Thymus (tissue), 11 donors: ENCODE data around the gene XPNPEP2. TPM values are rescaled to one million over a fixed set of nuclear protein-coding genes. Genes with fewer than 3 reads are reported as not detected.
"Not testable (repeated sequence)": the region's sequence is repeated elsewhere in the genome, so short reads cannot be mapped to it uniquely, and the experiment has no call there.

Experiments used
- DNase-seq, 9 donors: peaks; one replicate each; pipeline ENCODE4 v3.0.0-alpha.2; 2013; ENCODE audit warnings: low spot score in 9 of 9, low read depth in 6 of 9, missing footprints in 1 of 9
- H3K27ac ChIP-seq, 2 donors: one replicate each; pipeline ENCODE4 v1.5.1; 2013; ENCODE audit warnings: control low read depth in 1 of 2, low read depth in 1 of 2, low read length in 1 of 2, mild to moderate bottlenecking in 1 of 2, moderate library complexity in 1 of 2
- H3K27me3 ChIP-seq, 2 donors: one replicate each; pipeline ENCODE4 v1.5.1; 2013; ENCODE audit warnings: low read length in 1 of 2; ENCODE audit not compliant: control insufficient read depth in 2 of 2, insufficient read depth in 1 of 2
- H3K36me3 ChIP-seq, 2 donors: one replicate each; pipeline ENCODE4 v1.5.1; 2013; ENCODE audit warnings: low read length in 1 of 2, mild to moderate bottlenecking in 1 of 2, moderate library complexity in 1 of 2; ENCODE audit not compliant: control insufficient read depth in 2 of 2, insufficient read depth in 2 of 2
- H3K4me1 ChIP-seq, 2 donors: one replicate each; pipeline ENCODE4 v1.5.1; 2013; ENCODE audit warnings: low read length in 2 of 2; ENCODE audit not compliant: control insufficient read depth in 2 of 2, insufficient read depth in 2 of 2
- H3K4me3 ChIP-seq, 2 donors: one replicate each; pipeline ENCODE4 v1.5.1; 2013; ENCODE audit warnings: low read length in 2 of 2, control low read depth in 1 of 2, mild to moderate bottlenecking in 1 of 2
- H3K9me3 ChIP-seq, 2 donors: one replicate each; pipeline ENCODE4 v1.5.1; 2013; ENCODE audit warnings: low read length in 1 of 2, mild to moderate bottlenecking in 1 of 2; ENCODE audit not compliant: control insufficient read depth in 2 of 2, insufficient read depth in 1 of 2
- WGBS: extraction: QIAGEN DNeasy Blood & Tissue Kit; methylation state at CpG from one replicate; pipeline ENCODE4 v1.1.7; 2013; 5-methylcytosine and 5-hydroxymethylcytosine counted together
- polyA plus RNA-seq: library from polyadenylated mRNA; stranded (reverse); fragments of 200-250 nt; gene quantifications from one replicate; pipeline ENCODE4 v1.2.3, GENCODE V29; 2013
- total RNA-seq: library from RNA; stranded (reverse); fragments of 120-200 nt; gene quantifications from one replicate; pipeline ENCODE4 v1.2.4, GENCODE V29; 2013
- donor health status: healthy.

XPNPEP2 gene
- total and polyA plus RNA-seq, 2 donors, result 0.62 to 0.90 TPM

DNA sequence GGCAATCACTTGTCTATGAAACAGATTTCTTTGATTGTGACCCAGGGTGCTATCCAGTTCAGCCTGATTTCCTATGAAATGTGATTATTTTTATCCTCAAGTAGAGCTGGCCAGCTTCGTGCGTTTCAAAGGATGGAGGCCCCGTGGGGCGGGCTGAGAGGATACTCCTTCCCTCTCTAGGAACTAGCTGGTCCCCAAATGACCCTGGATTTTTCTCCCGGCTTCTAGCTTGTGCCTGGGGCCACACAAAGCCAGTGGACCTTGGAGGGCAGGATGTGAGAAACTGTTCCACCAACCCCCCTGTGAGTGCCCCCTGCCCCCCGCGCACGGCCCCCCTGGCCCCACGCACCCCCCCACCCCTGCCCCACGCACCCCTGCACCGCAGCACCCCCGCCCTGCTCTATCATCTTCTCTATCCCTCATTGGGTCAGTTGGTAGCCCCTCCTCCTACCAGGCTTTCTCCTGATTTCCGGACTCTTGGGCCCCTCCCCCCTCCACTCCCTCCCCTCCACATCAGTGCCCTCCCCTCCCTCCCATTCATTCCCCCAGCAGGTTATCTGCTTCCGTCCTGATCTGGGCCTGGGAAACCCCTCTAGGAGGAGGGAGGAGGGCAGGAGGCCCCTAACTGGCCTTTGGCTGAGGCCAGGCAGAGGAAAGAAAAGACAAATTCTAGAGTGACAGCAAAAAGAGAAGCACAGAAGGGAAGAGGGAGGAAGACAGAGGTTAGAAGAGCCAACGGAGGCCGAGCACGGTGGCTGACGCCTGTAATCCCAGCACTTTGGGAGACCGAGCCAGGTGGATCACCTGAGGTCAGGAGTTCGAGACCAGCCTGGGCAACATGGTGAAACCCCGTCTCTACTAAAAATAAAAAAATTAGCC lies 3.3 kb downstream of the XPNPEP2 start:
- Histone ChIP-seq H3K27ac (peak overlapping the region; percentile 8 to 56), H3K36me3 (no peaks in the 10 kb centered on the region)
- WGBS, result 41% methylated on average over 17 of the region's 21 CpGs

GRCh38 chrX:129742759-129743152 lies 4.0 kb downstream of the XPNPEP2 start:
- not testable (repeated sequence) for H3K4me3 ChIP-seq, H3K9me3 ChIP-seq, H3K27me3 ChIP-seq, H3K36me3 ChIP-seq
- peak overlapping the region; percentile 20 to 70 for H3K27ac ChIP-seq
- H3K4me1 ChIP-seq, result peaks cover 28 to 78% of the 10 kb centered on the region in 2 donors
- WGBS, result 41% methylated on average over 6 of the region's 6 CpGs
- DNase-seq, result peak in 1 of 9 donors; percentile 47

More for the DNA sequence above, 3.3 kb downstream of the XPNPEP2 start:
- DNase-seq, result peak in 1 of 9 donors; percentile 46
- Histone ChIP-seq H3K9me3 (no peaks in the 10 kb centered on the region), H3K4me3 (no peak overlapping the region), H3K4me1 (peaks cover 31 to 80% of the 10 kb centered on the region in 2 donors), H3K27me3 (no peaks in the 10 kb centered on the region)

- DNase-seq, result peak in 1 of 9 donors; percentile 71
- WGBS, result 9% methylated on average over 4 of the region's 4 CpGs
- peaks cover 19 to 68% of the 10 kb centered on the region in 2 donors for H3K4me1 ChIP-seq
- H3K27me3 ChIP-seq, result no peaks in the 10 kb centered on the region
- no peak overlapping the region for H3K4me3 ChIP-seq
- peak overlapping the region in 1 of 2 donors; percentile 20 for H3K27ac ChIP-seq
- no peaks in the 10 kb centered on the region for H3K9me3 ChIP-seq
- H3K36me3 ChIP-seq, result no peaks in the 10 kb centered on the region
Observed at GRCh38 chrX:129743821-129744220, 5.0 kb downstream of the XPNPEP2 start.

DNA sequence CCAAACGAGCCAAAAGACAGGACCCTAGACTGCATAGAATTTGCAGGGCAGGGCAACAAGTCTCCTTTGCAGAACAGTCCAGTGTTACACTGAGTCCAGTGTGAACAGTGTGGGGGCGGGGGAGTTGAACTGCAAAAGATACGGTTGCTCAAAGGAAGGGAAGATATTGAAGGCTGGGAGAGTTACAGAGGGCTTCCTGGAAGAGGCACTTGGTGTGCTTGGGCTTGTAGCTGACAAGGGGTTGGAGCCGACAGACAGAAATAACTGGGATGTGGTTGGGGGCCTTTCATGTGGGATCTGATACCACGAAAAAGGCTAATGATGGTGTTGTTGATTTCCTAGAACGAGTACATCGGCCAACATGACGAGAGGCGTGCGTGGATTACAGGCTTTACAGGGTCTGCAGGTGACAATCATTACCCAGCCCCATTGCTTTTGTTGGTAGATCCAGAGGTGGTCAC lies 6.1 kb downstream of the XPNPEP2 start:
- no peaks in the 10 kb centered on the region for H3K9me3 ChIP-seq
- DNase-seq, result peak in 1 of 9 donors; percentile 47
- H3K27ac ChIP-seq, result peak overlapping the region in 1 of 2 donors; percentile 20
- peaks cover 19 to 57% of the 10 kb centered on the region in 2 donors for H3K4me1 ChIP-seq
- WGBS, result 21% methylated on average over 10 of the region's 10 CpGs
- H3K27me3 ChIP-seq, result no peaks in the 10 kb centered on the region
- no peak overlapping the region for H3K4me3 ChIP-seq
- no peaks in the 10 kb centered on the region for H3K36me3 ChIP-seq

- H3K27ac ChIP-seq, result no peak overlapping the region
- 98% methylated on average over 7 of the region's 7 CpGs for WGBS
- no peaks in the 10 kb centered on the region for H3K9me3 ChIP-seq
- no peak overlapping the region for H3K4me3 ChIP-seq
- DNase-seq, result no peak
- H3K27me3 ChIP-seq, result no peaks in the 10 kb centered on the region
- H3K36me3 ChIP-seq, result no peaks in the 10 kb centered on the region
- H3K4me1 ChIP-seq, result peaks cover 19 to 50% of the 10 kb centered on the region in 2 donors
Observed at GRCh38 chrX:129746557-129747470, 8.0 kb downstream of the XPNPEP2 start.

DNA sequence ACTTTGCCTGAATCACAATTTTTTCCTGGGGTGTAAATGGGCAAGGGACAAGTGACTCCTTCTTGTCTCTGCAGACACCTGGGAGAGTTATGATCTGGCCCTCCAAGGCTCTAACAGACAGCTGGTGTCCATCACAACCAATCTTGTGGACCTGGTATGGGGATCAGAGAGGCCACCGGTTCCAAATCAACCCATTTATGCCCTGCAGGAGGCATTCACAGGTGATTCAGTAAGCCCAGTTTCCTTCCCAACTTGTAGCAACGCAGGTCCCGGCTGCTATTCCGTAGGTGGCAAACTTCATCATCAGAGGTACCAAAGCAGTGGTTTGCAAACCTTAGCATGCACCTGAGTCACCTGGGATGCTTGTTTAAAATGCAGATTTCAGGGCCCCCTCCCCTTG lies 8.8 kb downstream of the XPNPEP2 start:
- Histone ChIP-seq H3K27me3 (no peaks in the 10 kb centered on the region), H3K9me3 (no peaks in the 10 kb centered on the region), H3K4me3 (no peak overlapping the region), H3K4me1 (peaks cover 19 to 46% of the 10 kb centered on the region in 2 donors), H3K36me3 (no peaks in the 10 kb centered on the region), H3K27ac (no peak overlapping the region)
- no peak for DNase-seq
- 97% methylated on average over 4 of the region's 4 CpGs for WGBS

DNA sequence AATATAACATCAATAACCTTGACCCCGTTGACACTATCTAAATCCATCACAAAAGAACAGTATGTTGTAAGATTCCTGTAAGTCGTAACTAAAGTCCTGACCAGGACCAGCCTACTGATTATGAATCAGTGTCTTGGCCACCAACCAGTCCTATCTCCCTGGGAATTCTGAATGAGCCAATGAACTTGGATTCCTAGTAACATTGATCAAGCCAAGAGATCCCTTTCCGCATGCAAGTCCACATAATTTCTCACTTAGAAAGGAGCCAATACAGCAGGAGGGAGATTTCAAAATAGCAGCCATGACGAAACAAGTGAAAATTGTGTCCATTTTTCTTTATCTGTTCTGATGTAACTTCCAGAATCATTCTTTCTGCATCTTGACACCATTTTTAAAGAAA lies 9.5 kb downstream of the XPNPEP2 start:
- 94% methylated on average over 4 of the region's 4 CpGs for WGBS
- no peak overlapping the region for H3K27ac ChIP-seq
- no peaks in the 10 kb centered on the region for H3K9me3 ChIP-seq
- H3K4me1 ChIP-seq, result peaks cover 17 to 41% of the 10 kb centered on the region in 2 donors
- no peak overlapping the region for H3K4me3 ChIP-seq
- H3K27me3 ChIP-seq, result no peaks in the 10 kb centered on the region
- DNase-seq, result no peak
- H3K36me3 ChIP-seq, result no peaks in the 10 kb centered on the region

GRCh38 chrX:129749069-129749468 lies 10.3 kb downstream of the XPNPEP2 start:
- Histone ChIP-seq H3K9me3 (no peaks in the 10 kb centered on the region), H3K4me1 (peaks cover 10 to 36% of the 10 kb centered on the region in 2 donors), H3K36me3 (no peaks in the 10 kb centered on the region), H3K27ac (no peak overlapping the region), H3K4me3 (no peak overlapping the region), H3K27me3 (no peaks in the 10 kb centered on the region)
- WGBS, result 94% methylated on average over 2 of the region's 2 CpGs
- DNase-seq, result no peak

DNA sequence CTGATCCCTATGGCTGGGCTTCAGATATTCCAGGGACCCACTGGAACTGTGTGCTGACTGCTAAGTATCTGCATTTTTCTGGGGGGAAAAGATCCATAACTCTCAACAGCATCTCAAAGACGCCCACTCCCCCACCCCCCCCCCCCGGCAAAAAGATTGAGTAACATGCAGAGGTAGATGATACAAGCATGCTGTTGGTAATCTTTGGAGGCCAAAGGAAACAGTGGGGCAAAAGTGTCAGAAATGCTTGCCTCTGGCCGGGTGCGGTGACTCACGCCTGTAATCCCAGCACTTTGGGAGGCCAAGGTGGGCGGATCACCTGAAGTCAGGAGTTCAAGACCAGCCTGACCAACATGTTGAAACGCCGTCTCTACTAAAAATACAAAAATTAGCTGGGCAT lies 12.2 kb downstream of the XPNPEP2 start:
- no peak overlapping the region for H3K27ac ChIP-seq
- no peaks in the 10 kb centered on the region for H3K36me3 ChIP-seq
- 98% methylated on average over 8 of the region's 8 CpGs for WGBS
- DNase-seq, result no peak
- H3K4me3 ChIP-seq, result no peak overlapping the region
- no peaks in the 10 kb centered on the region for H3K27me3 ChIP-seq
- peaks cover 0 to 36% of the 10 kb centered on the region in 2 donors for H3K4me1 ChIP-seq
- H3K9me3 ChIP-seq, result no peaks in the 10 kb centered on the region
